HG03439 (cell line): ENCODE data around the gene CFAP206.

Experiments used
- ATAC-seq: cut with Tn5 transposase; IDR thresholded peaks from one replicate; pipeline ENCODE4 v1.9.1; 2021; ENCODE audit warnings: mild to moderate bottlenecking, moderate library complexity; ENCODE audit not compliant: unreplicated experiment

The CFAP206 gene

GRCh38 chr6:87407901-87408720 is at the start of gene CFAP206:
Gene CFAP206 (plus strand): TSS chr6:87407972. CDS start chr6:87409840, 1,868 bp downstream.
- ATAC-seq, result peak; percentile 86

GRCh38 chr6:87364602-87365252 is 43.0 kb upstream of the CFAP206 start:
- ATAC-seq, result no peak

GRCh38 chr6:87366072-87366827 is 41.5 kb upstream of the CFAP206 start:
- no peak for ATAC-seq

- no peak for ATAC-seq
Observed at GRCh38 chr6:87366899-87367298, 40.9 kb upstream of the CFAP206 start.

- ATAC-seq, result no peak
Observed at GRCh38 chr6:87373377-87373776, 34.4 kb upstream of the CFAP206 start.

- ATAC-seq, result no peak
Observed at GRCh38 chr6:87375315-87375714, 32.5 kb upstream of the CFAP206 start.

- no peak for ATAC-seq
Observed at GRCh38 chr6:87376643-87377042, 31.1 kb upstream of the CFAP206 start.

- ATAC-seq, result no peak
Observed at GRCh38 chr6:87378947-87379346, 28.8 kb upstream of the CFAP206 start.

GRCh38 chr6:87382861-87383260 is 24.9 kb upstream of the CFAP206 start:
- ATAC-seq, result no peak

- ATAC-seq, result no peak
Observed at GRCh38 chr6:87384038-87384437, 23.7 kb upstream of the CFAP206 start.

- ATAC-seq, result no peak
Observed at GRCh38 chr6:87384449-87384848, 23.3 kb upstream of the CFAP206 start.

- peak; percentile 70 for ATAC-seq
Observed at GRCh38 chr6:87391334-87391733, 16.4 kb upstream of the CFAP206 start.

GRCh38 chr6:87393026-87393622 is 14.6 kb upstream of the CFAP206 start:
- peak; percentile 72 for ATAC-seq

GRCh38 chr6:87395431-87395830 is 12.3 kb upstream of the CFAP206 start:
- ATAC-seq, result no peak

- ATAC-seq, result peak; percentile 74
Observed at GRCh38 chr6:87396595-87397392, 11.0 kb upstream of the CFAP206 start.

GRCh38 chr6:87397656-87398055 is 10.1 kb upstream of the CFAP206 start:
- no peak for ATAC-seq

- ATAC-seq, result no peak
Observed at GRCh38 chr6:87401832-87402231, 5.9 kb upstream of the CFAP206 start.

GRCh38 chr6:87407561-87407900 is 241 bp upstream of the CFAP206 start:
- ATAC-seq, result peak; percentile 22

- no peak for ATAC-seq
Observed at GRCh38 chr6:87408721-87409155, 966 bp downstream of the CFAP206 start.

- no peak for ATAC-seq
Observed at GRCh38 chr6:87419266-87419665, 11.5 kb downstream of the CFAP206 start.
